Kidney capillary endothelial cell (primary cell): ENCODE data around the gene CLDND2.

Experiments used
- DNase-seq: peaks from one replicate; pipeline ENCODE4 v3.0.0-alpha.2; 2018; ENCODE audit warnings: low spot score

The CLDND2 gene

DNA sequence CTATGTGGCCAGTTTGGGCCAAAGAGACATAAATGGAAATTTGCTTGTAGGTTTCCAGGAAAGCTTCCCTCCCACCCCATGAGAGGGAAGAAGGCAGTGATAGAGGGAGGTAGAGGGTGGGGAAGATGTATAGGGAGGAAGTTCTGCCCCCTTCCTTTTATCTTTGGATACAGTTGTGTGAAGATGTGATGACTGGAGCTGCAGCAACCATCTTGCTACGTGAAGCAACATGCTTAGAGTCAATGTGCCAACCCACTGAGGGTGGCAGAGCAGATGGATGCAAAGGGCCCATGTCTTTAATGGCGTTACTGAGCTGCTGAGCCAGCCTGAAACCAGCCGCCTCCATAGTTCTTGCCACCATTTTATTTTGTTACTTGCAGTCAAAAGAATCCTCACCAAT lies 37.6 kb downstream of the CLDND2 start:
- no peak for DNase-seq

DNA sequence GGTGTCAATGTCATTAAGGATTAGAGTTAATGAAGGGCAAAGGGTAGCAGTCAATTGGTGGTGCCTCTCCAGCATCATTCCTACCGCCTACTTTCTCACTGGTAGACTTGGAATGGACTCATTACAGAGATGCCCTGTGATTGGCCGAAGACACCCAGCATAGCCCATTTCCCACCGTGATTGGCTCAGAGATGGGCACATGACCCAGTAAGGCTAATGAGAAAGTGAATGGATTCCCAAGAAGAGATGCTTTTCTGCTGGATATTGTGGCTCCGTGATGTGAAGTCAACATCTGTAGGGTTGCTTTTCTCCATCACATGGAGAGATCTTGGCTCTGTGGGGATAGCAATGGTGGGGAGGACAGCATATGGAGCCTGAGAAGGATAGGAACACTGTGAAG lies 38.4 kb downstream of the CLDND2 start:
- DNase-seq, result no peak

- DNase-seq, result no peak
Observed at GRCh38 chr19:51329411-51329810, 39.4 kb downstream of the CLDND2 start.

GRCh38 chr19:51327066-51328001 lies 41.5 kb downstream of the CLDND2 start:
- DNase-seq, result peak; percentile 30

DNA sequence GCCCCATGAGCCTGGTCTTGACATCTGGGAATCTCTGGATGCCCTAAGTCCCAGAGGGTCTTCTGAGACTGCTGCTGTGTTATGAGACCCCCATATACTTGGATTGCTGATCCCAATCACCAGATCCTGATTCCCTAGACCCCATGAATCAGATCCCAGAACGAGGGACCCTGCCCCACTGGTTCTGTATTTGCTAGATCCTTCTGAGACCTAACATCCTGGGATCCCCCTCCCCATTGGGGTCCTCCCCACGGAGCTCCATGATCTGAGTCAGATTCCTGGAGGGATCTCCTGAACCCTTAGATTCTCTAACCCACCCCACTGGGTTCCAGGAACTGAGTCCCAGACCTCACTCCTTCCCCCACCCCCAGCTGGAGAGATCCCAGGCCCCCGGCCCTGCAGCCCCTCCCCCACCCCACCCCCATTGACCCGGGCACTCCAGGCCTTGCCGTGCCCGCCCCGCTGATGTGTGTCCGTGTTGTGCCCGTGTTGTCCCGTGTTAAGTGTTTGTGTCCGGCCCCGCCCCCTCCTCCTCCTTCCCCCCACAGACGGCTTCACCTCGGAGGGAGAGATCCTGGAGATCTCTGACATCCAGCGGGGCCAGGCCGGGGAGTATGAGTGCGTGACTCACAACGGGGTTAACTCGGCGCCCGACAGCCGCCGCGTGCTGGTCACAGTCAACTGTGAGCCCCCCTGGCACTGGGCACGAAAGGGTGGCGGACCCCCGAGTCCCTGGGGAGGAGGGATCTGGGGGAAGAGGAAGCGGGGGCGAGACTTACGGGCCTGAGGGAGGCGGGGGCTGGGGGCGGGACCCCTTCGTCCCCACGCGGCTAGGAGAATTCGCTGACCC lies 42.4 kb downstream of the CLDND2 start:
- no peak for DNase-seq

GRCh38 chr19:51325161-51325976 lies 43.4 kb downstream of the CLDND2 start:
- DNase-seq, result no peak

DNA sequence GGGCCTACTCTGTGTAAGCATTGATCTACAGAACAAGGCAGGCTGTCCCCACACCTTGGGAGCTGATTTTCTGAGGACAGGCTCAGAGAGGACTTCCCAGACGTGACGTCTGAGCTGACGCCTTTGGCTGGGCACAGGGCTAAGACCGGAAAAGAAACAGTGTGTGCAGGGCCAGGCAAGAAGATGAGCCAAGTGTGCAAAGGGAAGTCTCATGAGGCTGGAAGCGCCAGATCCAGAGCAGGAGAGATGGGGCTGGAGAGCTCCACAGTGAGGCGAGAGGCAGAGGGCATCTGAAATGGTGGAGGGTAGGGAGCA lies 44.7 kb downstream of the CLDND2 start:
- no peak for DNase-seq

DNA sequence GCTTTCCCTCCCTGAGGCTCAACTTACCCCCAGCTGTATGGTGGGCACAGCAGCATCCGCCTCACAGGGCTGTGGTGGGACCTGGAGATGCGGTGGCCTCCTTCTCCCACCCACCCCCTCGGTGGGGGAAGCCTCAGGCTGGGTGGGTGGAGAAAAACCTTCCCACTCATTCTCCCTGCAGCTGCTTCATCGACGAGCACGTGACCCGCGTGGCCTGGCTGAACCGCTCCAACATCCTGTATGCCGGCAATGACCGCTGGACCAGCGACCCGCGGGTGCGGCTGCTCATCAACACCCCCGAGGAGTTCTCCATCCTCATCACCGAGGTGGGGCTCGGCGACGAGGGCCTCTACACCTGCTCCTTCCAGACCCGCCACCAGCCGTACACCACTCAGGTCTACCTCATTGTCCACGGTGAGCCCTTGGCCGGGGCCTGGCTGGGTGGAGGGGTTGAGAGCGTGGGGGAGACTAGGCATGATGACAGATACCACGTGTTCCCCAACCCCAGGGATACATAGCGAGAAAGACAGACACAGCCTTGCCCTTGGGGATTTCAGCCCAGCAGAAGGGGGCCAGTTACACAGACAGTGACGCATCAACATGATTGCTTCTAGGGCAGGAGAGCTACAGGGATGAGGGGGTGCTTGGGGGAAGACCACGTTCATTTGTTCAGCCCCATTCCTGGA lies 45.2 kb downstream of the CLDND2 start:
- DNase-seq, result no peak

- DNase-seq, result no peak
Observed at GRCh38 chr19:51321799-51322198, 47.0 kb downstream of the CLDND2 start.

- DNase-seq, result no peak
Observed at GRCh38 chr19:51320280-51320657, 48.5 kb downstream of the CLDND2 start.

GRCh38 chr19:51319649-51320279 lies 49.0 kb downstream of the CLDND2 start:
- DNase-seq, result no peak

DNA sequence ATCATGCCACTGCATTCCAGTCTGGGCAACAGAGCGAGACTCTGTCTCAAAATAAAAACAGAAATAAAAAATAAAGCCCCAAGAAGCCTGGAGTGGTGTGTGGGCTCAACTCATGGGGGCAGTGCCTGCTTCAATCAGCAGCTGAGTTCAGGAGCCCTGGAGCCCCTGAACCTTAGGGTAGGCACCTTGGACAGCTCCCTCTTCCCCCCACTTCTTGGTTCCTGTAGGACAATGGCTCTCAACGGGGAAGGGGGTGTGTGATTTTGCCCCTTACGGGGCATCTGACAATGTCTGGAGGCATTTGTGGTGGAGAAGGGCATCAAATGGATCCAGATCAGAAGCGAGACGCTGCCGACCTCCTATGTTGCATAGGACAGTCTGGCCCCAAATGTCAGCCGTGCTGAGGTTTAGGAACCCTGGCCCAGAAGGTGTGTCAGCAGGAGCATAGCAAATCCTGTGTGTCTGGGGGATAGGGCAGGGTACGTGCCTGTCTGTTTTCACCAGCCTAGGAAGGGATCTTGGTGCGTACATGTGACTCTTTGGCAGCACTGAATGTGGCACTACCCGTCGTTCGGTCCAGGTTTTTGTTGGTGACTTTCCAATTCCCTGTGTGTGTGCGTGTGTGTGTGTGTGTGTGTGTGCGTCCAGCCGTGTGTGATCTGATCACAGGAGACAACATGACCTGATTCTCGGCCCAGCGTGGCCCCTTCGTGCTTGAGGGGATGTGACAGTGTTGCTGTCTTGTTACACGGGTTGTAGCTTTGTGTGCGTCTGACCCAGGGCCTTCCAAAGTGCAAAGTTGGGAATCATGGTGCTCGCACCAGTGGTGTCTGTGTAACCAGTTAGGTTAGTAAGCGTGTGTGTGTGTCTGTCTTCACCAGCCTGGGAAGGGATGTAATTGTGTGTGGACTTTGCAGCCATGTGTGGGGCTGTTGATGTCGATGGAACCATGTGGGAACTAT lies 49.8 kb downstream of the CLDND2 start:
- no peak for DNase-seq

DNA sequence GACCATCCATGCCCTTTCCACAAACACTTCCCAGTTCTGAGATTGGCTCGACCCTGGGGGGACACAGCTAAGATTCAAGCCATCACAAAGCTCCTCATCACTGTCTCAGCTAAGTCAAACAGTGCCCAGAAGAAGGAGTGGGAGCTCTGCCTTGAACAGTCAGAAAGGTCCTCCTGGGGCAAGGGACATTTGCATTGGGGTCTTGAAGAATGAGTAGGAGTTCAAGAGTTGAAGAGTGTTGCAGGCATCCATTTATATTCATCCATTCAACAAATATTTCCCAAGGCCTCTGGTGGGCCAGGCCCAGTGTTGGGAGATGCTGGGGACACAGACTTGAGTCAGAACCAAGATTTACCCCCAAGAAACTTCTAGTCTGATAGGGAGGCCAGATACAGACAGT lies 50.8 kb downstream of the CLDND2 start:
- no peak for DNase-seq

DNA sequence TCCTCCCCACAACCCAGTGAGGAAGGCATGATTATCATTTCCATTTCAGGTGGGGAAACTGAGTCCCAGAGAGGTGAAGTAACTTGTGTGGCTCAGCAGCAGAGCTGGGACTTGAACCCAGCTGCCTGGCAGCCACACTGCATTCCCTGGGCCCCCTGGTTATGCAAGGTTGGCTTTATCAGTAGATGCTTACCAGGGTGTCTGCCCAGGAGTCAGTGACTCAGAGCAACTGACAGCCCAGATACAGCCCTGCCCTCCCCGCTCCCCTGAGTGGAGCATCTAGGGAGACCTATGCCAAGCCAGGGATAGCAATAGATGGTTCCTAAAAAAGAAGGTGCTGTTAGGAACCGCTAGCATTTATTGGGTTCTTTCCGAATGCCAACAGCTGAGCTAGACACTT lies 51.4 kb downstream of the CLDND2 start:
- DNase-seq, result no peak
